Activated T-cell treated with anti-CD3 and anti-CD28 coated beads, Interleukin-2, amount 50 U/mL, for 72 hours (primary cell): ENCODE results near the gene FHOD3. TPM values are rescaled to one million over a fixed set of nuclear protein-coding genes. Genes with fewer than 3 reads are reported as not detected.
"Not testable (repeated sequence)": the region's sequence is repeated elsewhere in the genome, so short reads cannot be mapped to it uniquely, and the experiment has no call there.

Experiments
- ATAC-seq, 2 donors: fragments of 150-1000 bp; cut with Tn5 transposase; replicated peaks in 1 of 2; 2 replicates each; pipeline ENCODE4 v1.10.0; 2021; ENCODE audit warnings: moderate library complexity in 2 of 2, mild to moderate bottlenecking in 1 of 2
- DNase-seq, 2 donors: peaks; one replicate each; pipeline ENCODE4 v3.0.0; 2021 to 2022; ENCODE audit warnings: mixed read lengths in 1 of 2
- H3K27ac Mint-ChIP-seq: one replicate; pipeline ENCODE4 v1.8.0; 2022; ENCODE audit warnings: mild to moderate bottlenecking, moderate library complexity, mixed read lengths
- H3K27me3 Mint-ChIP-seq: one replicate; pipeline ENCODE4 v1.8.0; 2022; ENCODE audit warnings: low read depth, mixed read lengths
- H3K36me3 Mint-ChIP-seq, 2 donors: one replicate each; pipeline ENCODE4 v1.8.0; 2022; ENCODE audit warnings: mixed read lengths in 2 of 2, mild to moderate bottlenecking in 1 of 2; ENCODE audit not compliant: insufficient read depth in 2 of 2
- H3K4me1 Mint-ChIP-seq: one replicate; pipeline ENCODE4 v1.8.0; 2022; ENCODE audit warnings: low read depth, mixed read lengths
- H3K4me3 Mint-ChIP-seq, 2 donors: one replicate each; pipeline ENCODE4 v1.8.0; 2022; ENCODE audit warnings: mild to moderate bottlenecking in 2 of 2, mixed read lengths in 2 of 2, moderate library complexity in 2 of 2
- H3K9me3 Mint-ChIP-seq, 2 donors: one replicate each; pipeline ENCODE4 v1.8.0; 2022; ENCODE audit warnings: mixed read lengths in 2 of 2
- total RNA-seq, 2 donors: library from RNA; stranded (reverse); gene quantifications; one replicate each; pipeline ENCODE4 v1.2.3, GENCODE V29; 2022

FHOD3 gene
- total RNA-seq, 2 donors from 2014 or later = 0.28 TPM; not detected in 1

- Mint-ChIP-seq H3K4me3 (no peak overlapping the region), H3K27ac (no peak overlapping the region), H3K27me3 (peaks cover 15% of the 10 kb centered on the region), H3K4me1 (no peaks in the 10 kb centered on the region), H3K36me3 (no peaks in the 10 kb centered on the region), H3K9me3 (no peaks in the 10 kb centered on the region)
- no peak for DNase-seq
- no peak for ATAC-seq
Measured at GRCh38 chr18:36711014-36711725, 413.7 kb downstream of the FHOD3 start.

GRCh38 chr18:36711813-36712444, 414.4 kb downstream of the FHOD3 start:
- no peak overlapping the region for H3K27ac Mint-ChIP-seq
- H3K4me1 Mint-ChIP-seq = no peaks in the 10 kb centered on the region
- ATAC-seq (no peak), DNase-seq (no peak)
- H3K4me3 Mint-ChIP-seq = no peak overlapping the region
- H3K9me3 Mint-ChIP-seq = no peaks in the 10 kb centered on the region
- H3K27me3 Mint-ChIP-seq = peaks cover 15% of the 10 kb centered on the region
- H3K36me3 Mint-ChIP-seq = no peaks in the 10 kb centered on the region

GRCh38 chr18:36714476-36714875, 417.0 kb downstream of the FHOD3 start:
- Mint-ChIP-seq H3K4me3 (no peak overlapping the region), H3K36me3 (no peaks in the 10 kb centered on the region), H3K27ac (no peak overlapping the region), H3K27me3 (peaks cover 15% of the 10 kb centered on the region), H3K9me3 (no peaks in the 10 kb centered on the region), H3K4me1 (no peaks in the 10 kb centered on the region)
- ATAC-seq = no peak
- DNase-seq = no peak

- no peaks in the 10 kb centered on the region for H3K9me3 Mint-ChIP-seq
- peaks cover 9% of the 10 kb centered on the region for H3K27me3 Mint-ChIP-seq
- H3K27ac Mint-ChIP-seq = no peak overlapping the region
- no peaks in the 10 kb centered on the region for H3K36me3 Mint-ChIP-seq
- no peaks in the 10 kb centered on the region for H3K4me1 Mint-ChIP-seq
- DNase-seq (no peak), ATAC-seq (no peak)
- no peak overlapping the region for H3K4me3 Mint-ChIP-seq
Measured at GRCh38 chr18:36717422-36718110, 420.1 kb downstream of the FHOD3 start.

GRCh38 chr18:36718705-36719328, 421.3 kb downstream of the FHOD3 start:
- peaks cover 3% of the 10 kb centered on the region for H3K27me3 Mint-ChIP-seq
- H3K27ac Mint-ChIP-seq = no peak overlapping the region
- H3K36me3 Mint-ChIP-seq = no peaks in the 10 kb centered on the region
- ATAC-seq (no peak), DNase-seq (no peak)
- no peaks in the 10 kb centered on the region for H3K9me3 Mint-ChIP-seq
- no peaks in the 10 kb centered on the region for H3K4me1 Mint-ChIP-seq
- no peak overlapping the region for H3K4me3 Mint-ChIP-seq

GRCh38 chr18:36719630-36720029, 422.1 kb downstream of the FHOD3 start:
- Mint-ChIP-seq H3K4me1 (no peaks in the 10 kb centered on the region), H3K4me3 (no peak overlapping the region), H3K36me3 (no peaks in the 10 kb centered on the region), H3K27ac (no peak overlapping the region), H3K9me3 (no peaks in the 10 kb centered on the region), H3K27me3 (no peaks in the 10 kb centered on the region)
- no peak for ATAC-seq
- DNase-seq = no peak

- H3K4me1 Mint-ChIP-seq, H3K27ac Mint-ChIP-seq, ATAC-seq, H3K9me3 Mint-ChIP-seq, H3K36me3 Mint-ChIP-seq, DNase-seq, H3K27me3 Mint-ChIP-seq, H3K4me3 Mint-ChIP-seq: not testable (repeated sequence)
Measured at GRCh38 chr18:36721351-36721750, 423.8 kb downstream of the FHOD3 start.

- no peak overlapping the region for H3K27ac Mint-ChIP-seq
- H3K27me3 Mint-ChIP-seq = no peaks in the 10 kb centered on the region
- no peaks in the 10 kb centered on the region for H3K9me3 Mint-ChIP-seq
- DNase-seq (no peak), ATAC-seq (no peak)
- no peak overlapping the region for H3K4me3 Mint-ChIP-seq
- H3K36me3 Mint-ChIP-seq = no peaks in the 10 kb centered on the region
- no peaks in the 10 kb centered on the region for H3K4me1 Mint-ChIP-seq
Measured at GRCh38 chr18:36724169-36724568, 426.7 kb downstream of the FHOD3 start.

- no peaks in the 10 kb centered on the region for H3K27me3 Mint-ChIP-seq
- H3K36me3 Mint-ChIP-seq = no peaks in the 10 kb centered on the region
- DNase-seq = no peak
- no peak overlapping the region for H3K27ac Mint-ChIP-seq
- H3K4me3 Mint-ChIP-seq = no peak overlapping the region
- no peaks in the 10 kb centered on the region for H3K4me1 Mint-ChIP-seq
- no peaks in the 10 kb centered on the region for H3K9me3 Mint-ChIP-seq
- ATAC-seq = no peak
Measured at GRCh38 chr18:36724591-36725001, 427.1 kb downstream of the FHOD3 start.

- no peak for DNase-seq
- no peaks in the 10 kb centered on the region for H3K4me1 Mint-ChIP-seq
- H3K4me3 Mint-ChIP-seq = no peak overlapping the region
- ATAC-seq = no peak
- H3K36me3 Mint-ChIP-seq = peaks cover 0 to 2% of the 10 kb centered on the region in 2 donors
- no peak overlapping the region for H3K27ac Mint-ChIP-seq
- H3K27me3 Mint-ChIP-seq = peaks cover 5% of the 10 kb centered on the region
- H3K9me3 Mint-ChIP-seq = peaks cover 0 to 3% of the 10 kb centered on the region in 2 donors
Measured at GRCh38 chr18:36728345-36728744, 430.8 kb downstream of the FHOD3 start.

GRCh38 chr18:36729197-36729596, 431.7 kb downstream of the FHOD3 start:
- Mint-ChIP-seq H3K4me3 (no peak overlapping the region), H3K27me3 (peaks cover 5% of the 10 kb centered on the region), H3K4me1 (no peaks in the 10 kb centered on the region), H3K36me3 (peaks cover 0 to 2% of the 10 kb centered on the region in 2 donors), H3K27ac (no peak overlapping the region), H3K9me3 (peaks cover 0 to 3% of the 10 kb centered on the region in 2 donors)
- no peak for ATAC-seq
- no peak for DNase-seq

- Mint-ChIP-seq H3K36me3 (peaks cover 0 to 2% of the 10 kb centered on the region in 2 donors), H3K9me3 (peaks cover 0 to 3% of the 10 kb centered on the region in 2 donors), H3K27ac (no peak overlapping the region), H3K4me1 (no peaks in the 10 kb centered on the region), H3K4me3 (no peak overlapping the region), H3K27me3 (peaks cover 5% of the 10 kb centered on the region)
- ATAC-seq (no peak), DNase-seq (no peak)
Measured at GRCh38 chr18:36732264-36732663, 434.8 kb downstream of the FHOD3 start.

- H3K27ac Mint-ChIP-seq = no peak overlapping the region
- DNase-seq = no peak
- ATAC-seq = no peak
- H3K36me3 Mint-ChIP-seq = peaks cover 0 to 2% of the 10 kb centered on the region in 2 donors
- peaks cover 0 to 3% of the 10 kb centered on the region in 2 donors for H3K9me3 Mint-ChIP-seq
- no peaks in the 10 kb centered on the region for H3K4me1 Mint-ChIP-seq
- H3K27me3 Mint-ChIP-seq = peaks cover 5% of the 10 kb centered on the region
- H3K4me3 Mint-ChIP-seq = no peak overlapping the region
Measured at GRCh38 chr18:36733150-36733549, 435.6 kb downstream of the FHOD3 start.
